ENCODE results near the gene BAZ2B. TPM values are rescaled to one million over a fixed set of nuclear protein-coding genes. Genes with fewer than 3 reads are reported as not detected.

The BAZ2B gene
- total RNA-seq, 1 experiment from 2014 or later, result 33.0 TPM

DNA sequence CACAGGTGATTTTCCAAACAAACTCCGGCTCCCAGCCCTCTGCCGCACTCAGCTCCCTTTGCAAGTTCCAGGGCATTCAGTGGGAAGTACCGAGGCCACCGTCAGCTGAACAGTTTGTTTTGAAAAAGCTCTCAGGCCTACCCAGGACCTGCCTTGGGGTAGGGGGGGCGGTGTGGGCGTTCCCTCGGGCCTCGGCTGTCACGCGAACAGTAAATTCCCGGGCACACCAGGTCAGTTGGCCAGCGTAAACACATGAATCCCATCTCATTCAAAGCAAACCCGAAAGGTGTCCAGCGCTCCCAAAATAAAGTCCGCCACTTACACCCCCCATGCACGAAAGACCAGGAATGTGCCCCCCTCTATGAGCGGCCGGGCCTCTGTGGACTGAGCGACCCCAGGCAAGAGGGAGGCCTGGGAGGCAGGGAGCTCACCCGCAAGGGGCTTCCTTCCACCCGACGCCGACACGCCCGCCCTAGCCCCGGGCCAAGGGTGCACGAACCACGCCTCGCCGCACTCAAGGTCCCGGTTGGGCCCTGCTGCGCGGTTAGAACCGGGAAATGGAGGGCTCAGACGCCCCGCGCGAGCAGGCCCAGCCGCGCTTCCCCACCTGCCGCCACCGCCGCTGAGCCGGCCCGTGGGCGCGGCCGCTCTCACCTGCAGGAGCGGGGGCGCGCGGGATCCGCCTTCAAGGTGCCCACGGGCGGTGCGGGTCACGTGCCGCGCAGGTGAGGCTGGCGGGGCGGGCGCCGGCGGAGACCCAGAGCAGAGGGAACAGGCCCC is 330.2 kb downstream of the BAZ2B start, which contains the start of gene WDSUB1 (continued):
- TF ChIP-seq SMAD3 (CRISPR knock-in tag; IDR thresholded peaks at IDR 0.05; ENCODE audit: borderline replicate concordance), result peak; percentile 41; the same call in 1 of the 2 replicates
- TF ChIP-seq, protein P1, sequence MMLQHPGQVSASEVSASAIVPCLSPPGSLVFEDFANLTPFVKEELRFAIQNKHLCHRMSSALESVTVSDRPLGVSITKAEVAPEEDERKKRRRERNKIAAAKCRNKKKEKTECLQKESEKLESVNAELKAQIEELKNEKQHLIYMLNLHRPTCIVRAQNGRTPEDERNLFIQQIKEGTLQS (CRISPR knock-in tag; conservative IDR thresholded peaks at IDR 0.05), result no peak
- peak; percentile 90 for TF ChIP-seq ATF1 (CRISPR knock-in tag; IDR thresholded peaks at IDR 0.05)
- TF ChIP-seq FOXP1 (CRISPR knock-in tag; IDR thresholded peaks at IDR 0.05; ENCODE audit: borderline replicate concordance), result peak; percentile 98
- TF ChIP-seq CBFB (CRISPR knock-in tag; IDR thresholded peaks at IDR 0.05; ENCODE audit: low read depth), result no peak
- no peak for TF ChIP-seq ZNF423 (CRISPR knock-in tag; IDR thresholded peaks at IDR 0.05)
- TF ChIP-seq HMGA2 (CRISPR knock-in tag; IDR thresholded peaks at IDR 0.05), result no peak
- TF ChIP-seq, protein P2, sequence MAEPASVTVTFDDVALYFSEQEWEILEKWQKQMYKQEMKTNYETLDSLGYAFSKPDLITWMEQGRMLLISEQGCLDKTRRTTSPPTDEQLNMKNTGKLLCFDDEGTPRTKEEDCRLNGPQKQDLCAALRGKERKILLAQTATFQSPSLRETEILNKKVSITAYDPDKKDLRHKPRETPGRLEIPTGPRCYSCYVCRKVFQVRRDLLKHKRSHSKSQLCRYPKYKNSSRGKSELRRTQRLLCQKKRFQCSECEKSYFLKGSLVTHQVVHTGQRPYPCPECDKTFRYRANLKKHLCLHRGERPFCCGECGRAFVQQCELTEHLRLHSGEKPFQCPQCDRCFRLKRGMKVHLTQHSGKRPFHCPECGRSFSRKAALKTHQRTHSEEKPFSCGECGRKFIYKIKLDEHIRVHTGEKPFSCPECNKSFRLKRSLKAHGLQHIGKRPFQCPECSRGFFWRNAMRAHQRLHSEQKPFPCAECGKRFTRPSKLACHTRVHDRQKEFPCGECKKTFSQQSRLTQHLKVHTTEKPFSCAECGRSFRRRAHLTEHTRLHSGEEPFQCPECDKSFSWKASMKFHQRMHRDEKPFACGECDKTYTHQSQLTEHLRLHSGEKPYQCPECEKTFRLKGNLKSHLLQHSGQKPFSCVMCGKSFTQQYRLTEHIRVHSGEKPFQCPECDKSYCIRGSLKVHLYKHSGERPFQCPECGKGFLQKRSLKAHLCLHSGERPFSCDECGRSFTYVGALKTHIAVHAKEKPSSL (CRISPR knock-in tag; conservative IDR thresholded peaks at IDR 0.05), result no peak
- TF ChIP-seq, protein P3, sequence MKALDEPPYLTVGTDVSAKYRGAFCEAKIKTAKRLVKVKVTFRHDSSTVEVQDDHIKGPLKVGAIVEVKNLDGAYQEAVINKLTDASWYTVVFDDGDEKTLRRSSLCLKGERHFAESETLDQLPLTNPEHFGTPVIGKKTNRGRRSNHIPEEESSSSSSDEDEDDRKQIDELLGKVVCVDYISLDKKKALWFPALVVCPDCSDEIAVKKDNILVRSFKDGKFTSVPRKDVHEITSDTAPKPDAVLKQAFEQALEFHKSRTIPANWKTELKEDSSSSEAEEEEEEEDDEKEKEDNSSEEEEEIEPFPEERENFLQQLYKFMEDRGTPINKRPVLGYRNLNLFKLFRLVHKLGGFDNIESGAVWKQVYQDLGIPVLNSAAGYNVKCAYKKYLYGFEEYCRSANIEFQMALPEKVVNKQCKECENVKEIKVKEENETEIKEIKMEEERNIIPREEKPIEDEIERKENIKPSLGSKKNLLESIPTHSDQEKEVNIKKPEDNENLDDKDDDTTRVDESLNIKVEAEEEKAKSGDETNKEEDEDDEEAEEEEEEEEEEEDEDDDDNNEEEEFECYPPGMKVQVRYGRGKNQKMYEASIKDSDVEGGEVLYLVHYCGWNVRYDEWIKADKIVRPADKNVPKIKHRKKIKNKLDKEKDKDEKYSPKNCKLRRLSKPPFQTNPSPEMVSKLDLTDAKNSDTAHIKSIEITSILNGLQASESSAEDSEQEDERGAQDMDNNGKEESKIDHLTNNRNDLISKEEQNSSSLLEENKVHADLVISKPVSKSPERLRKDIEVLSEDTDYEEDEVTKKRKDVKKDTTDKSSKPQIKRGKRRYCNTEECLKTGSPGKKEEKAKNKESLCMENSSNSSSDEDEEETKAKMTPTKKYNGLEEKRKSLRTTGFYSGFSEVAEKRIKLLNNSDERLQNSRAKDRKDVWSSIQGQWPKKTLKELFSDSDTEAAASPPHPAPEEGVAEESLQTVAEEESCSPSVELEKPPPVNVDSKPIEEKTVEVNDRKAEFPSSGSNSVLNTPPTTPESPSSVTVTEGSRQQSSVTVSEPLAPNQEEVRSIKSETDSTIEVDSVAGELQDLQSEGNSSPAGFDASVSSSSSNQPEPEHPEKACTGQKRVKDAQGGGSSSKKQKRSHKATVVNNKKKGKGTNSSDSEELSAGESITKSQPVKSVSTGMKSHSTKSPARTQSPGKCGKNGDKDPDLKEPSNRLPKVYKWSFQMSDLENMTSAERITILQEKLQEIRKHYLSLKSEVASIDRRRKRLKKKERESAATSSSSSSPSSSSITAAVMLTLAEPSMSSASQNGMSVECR (CRISPR knock-in tag; IDR thresholded peaks at IDR 0.05; ENCODE audit: borderline replicate concordance), result peak; percentile 83
- TF ChIP-seq, protein P4, sequence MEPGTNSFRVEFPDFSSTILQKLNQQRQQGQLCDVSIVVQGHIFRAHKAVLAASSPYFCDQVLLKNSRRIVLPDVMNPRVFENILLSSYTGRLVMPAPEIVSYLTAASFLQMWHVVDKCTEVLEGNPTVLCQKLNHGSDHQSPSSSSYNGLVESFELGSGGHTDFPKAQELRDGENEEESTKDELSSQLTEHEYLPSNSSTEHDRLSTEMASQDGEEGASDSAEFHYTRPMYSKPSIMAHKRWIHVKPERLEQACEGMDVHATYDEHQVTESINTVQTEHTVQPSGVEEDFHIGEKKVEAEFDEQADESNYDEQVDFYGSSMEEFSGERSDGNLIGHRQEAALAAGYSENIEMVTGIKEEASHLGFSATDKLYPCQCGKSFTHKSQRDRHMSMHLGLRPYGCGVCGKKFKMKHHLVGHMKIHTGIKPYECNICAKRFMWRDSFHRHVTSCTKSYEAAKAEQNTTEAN (CRISPR knock-in tag; IDR thresholded peaks at IDR 0.05), result peak; percentile 95
- TF ChIP-seq, protein P5, sequence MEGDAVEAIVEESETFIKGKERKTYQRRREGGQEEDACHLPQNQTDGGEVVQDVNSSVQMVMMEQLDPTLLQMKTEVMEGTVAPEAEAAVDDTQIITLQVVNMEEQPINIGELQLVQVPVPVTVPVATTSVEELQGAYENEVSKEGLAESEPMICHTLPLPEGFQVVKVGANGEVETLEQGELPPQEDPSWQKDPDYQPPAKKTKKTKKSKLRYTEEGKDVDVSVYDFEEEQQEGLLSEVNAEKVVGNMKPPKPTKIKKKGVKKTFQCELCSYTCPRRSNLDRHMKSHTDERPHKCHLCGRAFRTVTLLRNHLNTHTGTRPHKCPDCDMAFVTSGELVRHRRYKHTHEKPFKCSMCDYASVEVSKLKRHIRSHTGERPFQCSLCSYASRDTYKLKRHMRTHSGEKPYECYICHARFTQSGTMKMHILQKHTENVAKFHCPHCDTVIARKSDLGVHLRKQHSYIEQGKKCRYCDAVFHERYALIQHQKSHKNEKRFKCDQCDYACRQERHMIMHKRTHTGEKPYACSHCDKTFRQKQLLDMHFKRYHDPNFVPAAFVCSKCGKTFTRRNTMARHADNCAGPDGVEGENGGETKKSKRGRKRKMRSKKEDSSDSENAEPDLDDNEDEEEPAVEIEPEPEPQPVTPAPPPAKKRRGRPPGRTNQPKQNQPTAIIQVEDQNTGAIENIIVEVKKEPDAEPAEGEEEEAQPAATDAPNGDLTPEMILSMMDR (IDR thresholded peaks at IDR 0.05), result no peak
- TF ChIP-seq ZNF263 (CRISPR knock-in tag; IDR thresholded peaks at IDR 0.05; ENCODE audit: low read depth), result 0 out of 2 replicates have a peak, but pooled peaks have one; percentile 53
- no peak for TF ChIP-seq EMX1 (CRISPR knock-in tag; IDR thresholded peaks at IDR 0.05)
- TF ChIP-seq NFE2L1 (CRISPR knock-in tag; IDR thresholded peaks at IDR 0.05), result peak; percentile 87; the same call in 1 of the 2 replicates
- TF ChIP-seq MXD4 (CRISPR knock-in tag; IDR thresholded peaks at IDR 0.05; ENCODE audit: borderline replicate concordance), result no peak
- TF ChIP-seq, protein P6, sequence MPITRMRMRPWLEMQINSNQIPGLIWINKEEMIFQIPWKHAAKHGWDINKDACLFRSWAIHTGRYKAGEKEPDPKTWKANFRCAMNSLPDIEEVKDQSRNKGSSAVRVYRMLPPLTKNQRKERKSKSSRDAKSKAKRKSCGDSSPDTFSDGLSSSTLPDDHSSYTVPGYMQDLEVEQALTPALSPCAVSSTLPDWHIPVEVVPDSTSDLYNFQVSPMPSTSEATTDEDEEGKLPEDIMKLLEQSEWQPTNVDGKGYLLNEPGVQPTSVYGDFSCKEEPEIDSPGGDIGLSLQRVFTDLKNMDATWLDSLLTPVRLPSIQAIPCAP (CRISPR knock-in tag; IDR thresholded peaks at IDR 0.05), result no peak
- peak; percentile 48 for TF ChIP-seq JUN (CRISPR knock-in tag; IDR thresholded peaks at IDR 0.05)
- TF ChIP-seq ETV6 (CRISPR knock-in tag; IDR thresholded peaks at IDR 0.05), result peak; percentile 93
- TF ChIP-seq, protein P7, sequence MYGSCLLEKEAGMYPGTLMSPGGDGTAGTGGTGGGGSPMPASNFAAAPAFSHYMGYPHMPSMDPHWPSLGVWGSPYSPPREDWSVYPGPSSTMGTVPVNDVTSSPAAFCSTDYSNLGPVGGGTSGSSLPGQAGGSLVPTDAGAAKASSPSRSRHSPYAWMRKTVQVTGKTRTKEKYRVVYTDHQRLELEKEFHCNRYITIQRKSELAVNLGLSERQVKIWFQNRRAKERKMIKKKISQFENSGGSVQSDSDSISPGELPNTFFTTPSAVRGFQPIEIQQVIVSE (CRISPR knock-in tag; IDR thresholded peaks at IDR 0.05; ENCODE audit: borderline replicate concordance), result no peak
- TF ChIP-seq ZNF317 (CRISPR knock-in tag; IDR thresholded peaks at IDR 0.05; ENCODE audit: borderline replicate concordance, low read depth), result peak; percentile 35; the same call in 1 of the 2 replicates
- TF ChIP-seq, protein P8, sequence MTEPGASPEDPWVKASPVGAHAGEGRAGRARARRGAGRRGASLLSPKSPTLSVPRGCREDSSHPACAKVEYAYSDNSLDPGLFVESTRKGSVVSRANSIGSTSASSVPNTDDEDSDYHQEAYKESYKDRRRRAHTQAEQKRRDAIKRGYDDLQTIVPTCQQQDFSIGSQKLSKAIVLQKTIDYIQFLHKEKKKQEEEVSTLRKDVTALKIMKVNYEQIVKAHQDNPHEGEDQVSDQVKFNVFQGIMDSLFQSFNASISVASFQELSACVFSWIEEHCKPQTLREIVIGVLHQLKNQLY (CRISPR knock-in tag; IDR thresholded peaks at IDR 0.05), result peak; percentile 41; the same call in 1 of the 2 replicates
- peak; percentile 96 for TF ChIP-seq TP53 (CRISPR knock-in tag; IDR thresholded peaks at IDR 0.05)
- TF ChIP-seq, protein P9, sequence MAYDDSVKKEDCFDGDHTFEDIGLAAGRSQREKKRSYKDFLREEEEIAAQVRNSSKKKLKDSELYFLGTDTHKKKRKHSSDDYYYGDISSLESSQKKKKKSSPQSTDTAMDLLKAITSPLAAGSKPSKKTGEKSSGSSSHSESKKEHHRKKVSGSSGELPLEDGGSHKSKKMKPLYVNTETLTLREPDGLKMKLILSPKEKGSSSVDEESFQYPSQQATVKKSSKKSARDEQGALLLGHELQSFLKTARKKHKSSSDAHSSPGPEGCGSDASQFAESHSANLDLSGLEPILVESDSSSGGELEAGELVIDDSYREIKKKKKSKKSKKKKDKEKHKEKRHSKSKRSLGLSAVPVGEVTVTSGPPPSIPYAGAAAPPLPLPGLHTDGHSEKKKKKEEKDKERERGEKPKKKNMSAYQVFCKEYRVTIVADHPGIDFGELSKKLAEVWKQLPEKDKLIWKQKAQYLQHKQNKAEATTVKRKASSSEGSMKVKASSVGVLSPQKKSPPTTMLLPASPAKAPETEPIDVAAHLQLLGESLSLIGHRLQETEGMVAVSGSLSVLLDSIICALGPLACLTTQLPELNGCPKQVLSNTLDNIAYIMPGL (CRISPR knock-in tag; IDR thresholded peaks at IDR 0.05), result peak; percentile 91; the same call in 1 of the 2 replicates
- 0 out of 2 replicates have a peak, but pooled peaks have one; percentile 33 for TF ChIP-seq IRF2 (CRISPR knock-in tag; IDR thresholded peaks at IDR 0.05; ENCODE audit: borderline replicate concordance, low read depth)

Data from WTC11 (cell line).